A549 (cell line): ENCODE data around the gene ZHX3.
"Not testable (repeated sequence)": the region's sequence is repeated elsewhere in the genome, so short reads cannot be mapped to it uniquely, and the experiment has no call there.

Source experiments
- CHD2 ChIP-seq: fragments of 150-350 bp; IDR thresholded peaks from 2 replicates; pipeline ENCODE4 v1.6.1; 2014; ENCODE audit warnings: low read length; ENCODE audit not compliant: partially characterized antibody
- CHD4 ChIP-seq: fragments of 200-600 bp; sonication (generic); IDR thresholded peaks from 2 replicates; pipeline ENCODE4 v1.6.1; 2016; ENCODE audit warnings: antibody characterized with exemption, mild to moderate bottlenecking, borderline replicate concordance
- CTCF ChIP-seq: fragments of >200 bp; sonication (Bioruptor Twin); formaldehyde crosslinking; IDR thresholded peaks from 3 replicates; pipeline ENCODE4 v1.5.1; 2016
- ESRRA ChIP-seq: fragments of 150-350 bp; IDR thresholded peaks from 2 replicates; pipeline ENCODE4 v1.6.1; 2014; ENCODE audit warnings: mild to moderate bottlenecking, low read length, borderline replicate concordance
- HOXB13 ChIP-seq: fragments of 250-450 bp; sonication (Bioruptor Pico); IDR thresholded peaks from 2 replicates; pipeline ENCODE4 v1.5.0; 2020; ENCODE audit warnings: low read depth, mild to moderate bottlenecking, moderate library complexity
- MAFK ChIP-seq: fragments of 450-650 bp; IDR thresholded peaks from 2 replicates; pipeline ENCODE4 v1.6.1; 2014; ENCODE audit not compliant: partially characterized antibody
- MAX ChIP-seq: IDR thresholded peaks from 2 replicates; pipeline ENCODE4 v1.6.1; 2012
- POLR2A ChIP-seq: IDR thresholded peaks from 2 replicates; pipeline ENCODE4 v1.6.1; 2012; ENCODE audit warnings: mild to moderate bottlenecking, low read length
- REST ChIP-seq: fragments of 200-600 bp; sonication (generic); IDR thresholded peaks from 2 replicates; pipeline ENCODE4 v1.6.1; 2016; ENCODE audit warnings: antibody characterized with exemption, mild to moderate bottlenecking, moderate library complexity
- RNF2 ChIP-seq: fragments of 200-600 bp; sonication (generic); IDR thresholded peaks from 2 replicates; pipeline ENCODE4 v1.6.1; 2016; ENCODE audit warnings: low read depth, mild to moderate bottlenecking, antibody characterized with exemption, moderate library complexity, borderline replicate concordance
- TF ChIP-seq, protein P1 (sequence below): fragments of 150-350 bp; IDR thresholded peaks from 2 replicates; pipeline ENCODE4 v1.6.1; 2014; ENCODE audit warnings: low read depth, mild to moderate bottlenecking, low read length

GRCh38 chr20:41132388-41132775, 185.1 kb downstream of the ZHX3 start:
- not testable (repeated sequence) for TF ChIP-seq ESRRA, CTCF, POLR2A, REST, MAFK, RNF2, HOXB13, CHD4, CHD2, MAX
- TF ChIP-seq, protein P1, sequence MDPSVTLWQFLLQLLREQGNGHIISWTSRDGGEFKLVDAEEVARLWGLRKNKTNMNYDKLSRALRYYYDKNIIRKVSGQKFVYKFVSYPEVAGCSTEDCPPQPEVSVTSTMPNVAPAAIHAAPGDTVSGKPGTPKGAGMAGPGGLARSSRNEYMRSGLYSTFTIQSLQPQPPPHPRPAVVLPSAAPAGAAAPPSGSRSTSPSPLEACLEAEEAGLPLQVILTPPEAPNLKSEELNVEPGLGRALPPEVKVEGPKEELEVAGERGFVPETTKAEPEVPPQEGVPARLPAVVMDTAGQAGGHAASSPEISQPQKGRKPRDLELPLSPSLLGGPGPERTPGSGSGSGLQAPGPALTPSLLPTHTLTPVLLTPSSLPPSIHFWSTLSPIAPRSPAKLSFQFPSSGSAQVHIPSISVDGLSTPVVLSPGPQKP = not testable (repeated sequence)
